CMK (cell line): ENCODE measurements around the gene THEMIS.
"Not testable (repeated sequence)": the region's sequence is repeated elsewhere in the genome, so short reads cannot be mapped to it uniquely, and the experiment has no call there.

ENCODE experiments used
- DNase-seq: peaks from one replicate; pipeline ENCODE4 v3.0.0-alpha.2; 2010; ENCODE audit warnings: low read depth

Gene THEMIS

DNA sequence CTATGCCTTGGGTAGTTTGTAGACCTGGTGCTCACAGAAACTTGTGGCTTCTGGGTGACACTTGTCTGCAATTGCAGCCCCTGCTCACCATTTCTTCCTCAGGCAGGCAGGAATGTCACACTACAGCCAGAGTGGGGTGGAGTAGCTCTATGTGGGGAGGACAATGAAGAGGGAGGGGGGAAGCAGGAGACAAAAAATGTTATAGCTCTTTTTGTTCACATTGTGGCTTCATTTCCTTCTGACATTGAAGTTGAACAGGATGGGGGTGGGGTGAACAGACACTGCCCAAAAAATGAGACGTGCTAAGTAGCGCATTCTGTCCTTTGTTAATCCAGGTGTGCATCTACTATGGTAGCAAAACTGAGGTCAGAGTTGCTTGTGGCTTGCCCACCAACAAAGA is at the start of gene THEMIS:
THEMIS (minus strand) TSS at position 124 of the 400 bp plus-strand sequence. CDS start 126 bp downstream, outside the sequence.
- no peak for DNase-seq

DNA sequence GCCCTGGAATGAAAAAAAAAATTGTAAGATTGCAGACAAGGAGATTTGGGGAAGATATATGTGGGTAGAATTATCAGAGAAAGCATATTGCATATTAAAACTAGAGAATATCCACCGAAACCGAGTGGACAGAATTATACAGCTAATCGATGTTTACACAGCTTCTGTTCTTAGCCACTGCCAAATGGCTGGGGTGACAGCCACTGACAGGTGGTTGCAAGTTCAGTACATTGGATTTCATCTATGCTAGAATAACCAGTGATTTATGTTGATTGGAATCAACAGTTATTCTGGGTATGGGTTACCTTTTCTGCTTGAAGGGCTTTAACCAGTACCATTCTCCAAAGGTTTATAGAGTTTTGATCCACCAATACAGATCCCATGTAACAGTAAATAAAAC is 48.4 kb upstream of the THEMIS start:
- DNase-seq = no peak

DNA sequence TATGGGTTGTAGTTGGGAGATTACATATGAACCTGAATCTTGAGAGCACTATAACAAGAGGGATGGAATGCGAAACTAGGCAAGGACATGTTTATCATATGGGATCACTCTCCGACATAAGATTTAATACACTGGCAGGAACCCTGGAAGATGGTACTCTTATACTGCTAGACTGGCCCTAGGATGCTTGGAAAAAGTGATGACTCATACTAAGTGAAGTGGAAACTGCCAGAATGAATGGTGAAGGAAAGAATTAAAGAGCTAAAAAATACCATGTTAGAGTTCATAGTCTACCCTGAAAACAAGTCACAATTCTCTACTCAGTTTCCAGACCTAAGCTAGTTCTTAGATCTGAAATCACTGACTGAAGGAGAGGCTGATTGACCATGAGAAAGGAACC is 45.5 kb upstream of the THEMIS start:
- DNase-seq = no peak

- no peak for DNase-seq
These were observed 44.7 kb upstream of the THEMIS start for GRCh38 chr6:127945434-127946097.

DNA sequence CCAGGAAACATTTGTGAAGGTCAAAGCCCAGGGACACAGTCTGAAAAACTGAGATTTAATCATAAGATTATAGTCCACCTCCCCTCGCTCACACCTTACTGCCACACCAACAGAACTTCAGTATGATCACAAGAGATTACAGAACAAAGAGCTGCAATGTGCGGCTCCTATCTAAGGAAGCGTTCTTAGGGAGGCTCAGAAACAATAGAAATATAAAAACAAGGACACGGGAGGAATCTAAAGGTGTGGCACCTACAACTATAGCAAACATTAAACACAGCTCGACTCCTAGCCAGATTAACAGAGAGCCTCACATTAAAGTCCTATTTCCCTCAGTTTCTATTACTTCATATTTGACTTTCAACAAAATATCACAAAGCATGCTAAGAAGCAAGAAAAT is 40.4 kb upstream of the THEMIS start:
- no peak for DNase-seq

GRCh38 chr6:127939442-127940066 is 38.7 kb upstream of the THEMIS start:
- no peak for DNase-seq

GRCh38 chr6:127938701-127939100 is 37.8 kb upstream of the THEMIS start:
- no peak for DNase-seq

DNA sequence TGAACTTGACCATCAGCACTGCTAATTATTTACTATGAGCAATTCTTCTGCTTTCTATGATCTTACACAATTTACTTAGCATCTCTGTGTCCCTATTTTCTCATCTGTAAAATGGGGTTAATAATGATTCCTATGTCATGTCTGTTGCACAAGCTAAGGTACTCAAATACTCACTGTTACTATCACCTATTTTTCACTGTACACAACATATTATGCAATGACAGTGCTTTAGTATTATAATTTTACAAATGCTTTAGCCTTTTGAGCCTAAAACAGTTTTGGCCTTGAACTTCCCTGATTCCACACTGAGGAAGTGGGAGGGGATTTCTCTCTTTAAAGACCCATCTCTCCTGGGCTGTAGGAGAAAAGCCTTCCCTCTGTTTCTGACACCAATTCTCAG is 36.9 kb upstream of the THEMIS start:
- DNase-seq = no peak

DNA sequence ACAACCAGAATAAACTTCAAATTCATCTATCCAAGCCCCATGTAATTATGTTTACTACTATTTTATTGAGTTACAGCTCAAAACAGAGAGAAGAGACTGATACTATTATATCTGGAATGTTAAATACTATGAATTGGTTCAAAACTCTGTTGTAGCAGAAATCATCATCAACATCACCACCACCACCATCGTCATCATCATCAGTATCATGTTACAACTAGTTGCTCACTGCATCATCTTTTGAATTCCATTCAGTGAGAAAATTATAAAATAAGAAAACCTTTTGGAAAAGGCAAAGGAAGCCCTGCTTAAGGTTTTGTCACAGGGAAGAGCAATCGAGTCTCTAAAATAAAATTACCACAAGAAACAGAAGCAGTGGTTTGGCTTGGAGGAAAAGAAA is 36.2 kb upstream of the THEMIS start:
- no peak for DNase-seq

- DNase-seq = no peak
These were observed 34.1 kb upstream of the THEMIS start for GRCh38 chr6:127934956-127935355.

DNA sequence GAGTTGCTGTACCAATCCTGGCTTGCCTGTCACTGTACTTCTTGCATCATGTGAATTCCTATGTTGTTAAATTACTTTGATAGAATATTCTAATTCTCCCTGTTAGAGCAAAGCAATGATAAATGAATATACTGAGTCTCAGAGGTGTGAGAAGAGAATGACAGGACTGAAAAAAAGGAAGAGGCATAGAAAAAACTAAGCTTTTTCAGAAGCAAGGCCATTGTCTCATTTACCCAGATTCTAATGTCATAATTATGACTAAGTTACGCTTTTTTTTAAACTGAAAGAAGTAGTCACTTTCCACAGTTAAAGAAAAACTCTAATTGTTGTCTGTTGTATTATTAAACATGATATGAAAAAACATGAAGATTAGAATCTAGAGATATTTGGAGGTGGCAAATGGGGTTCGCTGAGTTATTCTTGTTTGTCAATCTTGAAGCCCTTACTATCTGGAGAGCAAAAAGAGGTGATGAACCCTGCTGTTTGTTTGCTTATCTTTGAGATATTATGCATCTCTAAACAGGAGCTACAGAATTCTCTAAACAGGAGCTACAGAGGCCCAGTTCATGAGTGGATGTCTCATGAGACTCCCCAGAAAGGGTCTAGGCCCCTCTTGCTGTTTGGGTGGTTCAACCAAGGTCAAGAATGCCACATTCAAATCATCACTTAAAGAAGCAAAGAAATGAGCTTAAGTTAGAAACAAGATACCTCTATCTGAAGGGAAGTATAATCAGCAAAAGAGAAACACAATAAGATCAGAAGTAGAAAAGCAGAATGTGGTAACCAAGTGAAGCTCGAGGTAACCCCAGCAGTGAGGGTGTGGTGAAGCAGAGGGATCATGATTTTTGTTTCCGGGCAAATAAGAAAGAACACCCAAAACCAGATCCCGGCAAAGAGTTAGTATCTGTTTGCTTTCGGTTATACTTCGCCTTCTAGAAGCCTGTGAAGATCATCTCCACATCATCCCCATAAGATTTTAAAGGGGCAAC is 33.3 kb upstream of the THEMIS start:
- DNase-seq = no peak

DNA sequence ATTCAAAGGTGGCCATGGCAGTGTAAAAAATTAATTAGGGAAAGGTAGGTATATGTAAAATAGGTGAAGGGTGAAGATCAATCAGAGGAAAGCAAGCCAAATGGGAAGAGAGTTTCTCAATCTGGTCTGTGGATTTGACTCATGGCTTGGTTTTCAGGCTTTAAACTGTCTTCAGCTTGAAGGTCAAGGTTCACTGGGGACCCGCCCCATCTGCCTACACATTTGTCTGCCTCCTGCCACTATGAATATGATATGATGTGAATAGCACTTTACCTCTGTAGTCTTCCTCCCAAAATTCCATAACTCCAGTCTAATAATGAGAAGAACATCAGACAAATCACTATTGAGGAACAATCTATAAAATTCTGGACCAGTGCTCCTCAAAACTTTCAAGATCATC is 32.3 kb upstream of the THEMIS start:
- DNase-seq = no peak

- no peak for DNase-seq
These were observed 31.9 kb upstream of the THEMIS start for GRCh38 chr6:127932708-127933107.

DNA sequence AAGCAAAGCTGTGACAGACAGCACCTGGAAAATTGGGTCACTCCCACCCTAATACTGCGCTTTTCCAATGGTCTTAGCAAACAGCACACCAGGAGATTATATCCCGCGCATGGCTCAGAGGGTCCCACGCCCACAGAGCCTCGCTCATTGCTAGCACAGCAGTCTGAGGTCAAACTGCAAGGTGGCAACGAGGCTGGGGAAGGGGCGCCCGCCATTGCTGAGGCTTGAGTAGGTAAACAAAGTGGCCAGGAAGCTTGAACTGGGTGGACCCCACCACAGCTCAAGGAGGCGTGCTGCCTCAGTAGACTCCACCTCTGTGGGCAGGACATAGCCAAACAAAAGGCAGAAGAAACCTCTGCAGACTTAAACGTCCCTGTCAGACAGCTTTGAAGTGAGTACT is 25.6 kb upstream of the THEMIS start:
- DNase-seq = not testable (repeated sequence)

GRCh38 chr6:127924440-127924839 is 23.6 kb upstream of the THEMIS start:
- no peak for DNase-seq

DNA sequence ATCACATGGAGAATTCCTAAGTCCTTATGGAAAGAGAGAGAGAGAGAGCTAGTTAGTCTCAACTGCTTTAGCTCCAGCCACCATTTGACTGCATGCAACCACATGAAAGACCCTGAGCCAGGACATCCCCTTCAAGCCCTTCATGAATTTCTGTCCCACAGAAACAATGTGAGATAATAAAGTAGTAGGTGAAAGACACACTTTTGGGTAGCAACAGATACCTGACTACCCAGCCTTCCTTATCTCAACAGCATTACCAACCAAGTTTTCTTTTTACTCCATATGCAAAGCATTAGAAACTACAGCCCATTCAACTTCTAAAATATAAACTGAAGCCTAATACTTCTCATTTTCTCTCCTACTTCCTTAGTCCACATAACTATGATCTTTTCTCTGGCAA is 23.2 kb upstream of the THEMIS start:
- DNase-seq = no peak

- DNase-seq = no peak
These were observed 22.3 kb upstream of the THEMIS start for GRCh38 chr6:127923135-127923534.

GRCh38 chr6:127921982-127922381 is 21.1 kb upstream of the THEMIS start:
- no peak for DNase-seq

- DNase-seq = no peak
These were observed 19.9 kb upstream of the THEMIS start for GRCh38 chr6:127920804-127921203.

GRCh38 chr6:127918506-127919427 is 17.9 kb upstream of the THEMIS start:
- no peak for DNase-seq

DNA sequence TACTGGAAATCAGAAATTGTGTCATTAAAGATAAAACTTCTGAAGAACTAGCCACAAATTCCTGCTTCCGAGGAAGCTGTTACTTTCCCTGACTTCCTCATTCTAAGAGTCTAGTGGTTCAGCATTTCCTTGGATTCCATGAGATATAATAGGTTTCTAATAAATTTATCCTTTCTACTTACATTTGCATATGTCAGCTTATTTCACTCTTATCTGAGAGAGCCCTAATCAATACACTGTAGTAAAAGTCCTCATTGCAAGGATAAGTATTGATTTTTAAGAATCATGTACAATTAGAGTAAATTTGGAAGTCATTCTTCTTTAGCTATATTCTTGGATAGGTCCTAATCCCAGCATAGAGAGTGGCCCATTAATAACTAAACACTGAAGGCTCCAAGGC is 16.9 kb upstream of the THEMIS start:
- DNase-seq = no peak

- DNase-seq = no peak
These were observed 13.4 kb upstream of the THEMIS start for GRCh38 chr6:127914240-127914639.
